K562 (cell line): Measurements from ENCODE around the gene NTRK2. TPM values are rescaled to one million over a fixed set of nuclear protein-coding genes. Genes with fewer than 3 reads are reported as not detected.

Experiments
- ATAC-seq: fragments of 200-7000 bp; cut with Tn5 transposase; 3 replicates; pipeline ENCODE4 v1.9.1; 2020; ENCODE audit warnings: moderate library complexity
- BruUV-seq: library from RNA; stranded (reverse); fragments of 400-500 nt; replicated peaks from 2 replicates; lab custom pipeline; 2021; lab: Mats Ljungman, UMichigan
- CTCF ChIA-PET: fragments of 300-600 bp; formaldehyde crosslinking; extraction: SDS; loops from one replicate; lab custom pipeline; 2021; ENCODE audit warnings: low intra/inter-chr PET ratio; lab: Yijun Ruan, JAX
- POLR2A ChIA-PET: fragments of 300-600, 350-650 bp; sonication (Branson Sonifier 250); formaldehyde crosslinking; extraction: SDS; loops from one replicate; lab custom pipeline; 2021; ENCODE audit warnings: antibody characterized with exemption, inconsistent platforms; lab: Yijun Ruan, JAX
- DNase-seq, 4 experiments: peaks; one replicate each; pipeline versions ENCODE4 v3.0.0 to v3.0.0-alpha.2; 2011 to 2018; ENCODE audit warnings: low spot score in 3 of 4, mixed read lengths in 3 of 4; ENCODE audit errors: extremely low read depth in 1 of 4
- FAIRE-seq: peaks from 2 replicates; lab custom pipeline; 2011; peaks lifted over from hg19 to GRCh38; lab: Jason Lieb, UNC
- H2AFZ ChIP-seq: 2 replicates; pipeline ENCODE4 v1.6.0; 2011; ENCODE audit warnings: low read depth, low read length, control low read depth, inconsistent platforms
- H3K27ac ChIP-seq: fragments of 200-600 bp; 3 replicates; pipeline ENCODE4 v1.8.0; 2011; ENCODE audit warnings: low read depth, mild to moderate bottlenecking, control low read depth, inconsistent platforms, low read length, moderate library complexity, mixed read lengths; ENCODE audit errors: extremely low read depth
- H3K27me3 ChIP-seq, 2 experiments: fragments of 300-600 bp in 1 of 2; 2 replicates in 1 of 2; 3 replicates in 1 of 2; pipeline versions ENCODE4 v1.6.0 to v1.8.0; 2011; ENCODE audit warnings: inconsistent platforms in 2 of 2, low read length in 2 of 2, mild to moderate bottlenecking in 1 of 2, mixed read lengths in 1 of 2, moderate library complexity in 1 of 2; ENCODE audit not compliant: control insufficient read depth in 2 of 2, insufficient read depth in 2 of 2
- H3K36me3 ChIP-seq: fragments of 300-600 bp; 3 replicates; pipeline ENCODE4 v1.8.0; 2011; ENCODE audit warnings: mild to moderate bottlenecking, low read length, inconsistent platforms; ENCODE audit not compliant: control insufficient read depth, insufficient read depth
- H3K4me1 ChIP-seq, 2 experiments: fragments of 200-600 bp in 1 of 2; replicated peaks in 1 of 2; 2 replicates in 1 of 2; 3 replicates in 1 of 2; pipeline versions ENCODE4 v1.5.1 to v1.8.0; 2011; ENCODE audit warnings: inconsistent platforms in 2 of 2, low read length in 2 of 2, mild to moderate bottlenecking in 1 of 2, mixed read lengths in 1 of 2, moderate library complexity in 1 of 2; ENCODE audit not compliant: control insufficient read depth in 2 of 2, insufficient read depth in 2 of 2
- H3K4me2 ChIP-seq: 2 replicates; pipeline ENCODE4 v1.6.1; 2011; ENCODE audit warnings: low read length, control low read depth, inconsistent platforms, mixed read lengths; ENCODE audit not compliant: insufficient read depth
- H3K4me3 ChIP-seq: fragments of 200-600 bp; sonication (generic), shearing (Covaris generic); 2 replicates; pipeline ENCODE4 v1.5.1; 2016; ENCODE audit warnings: control low read depth, inconsistent platforms
- H3K79me2 ChIP-seq: fragments of 200-600 bp; 3 replicates; pipeline ENCODE4 v1.8.0; 2011; ENCODE audit warnings: low read length, inconsistent platforms; ENCODE audit not compliant: control insufficient read depth, insufficient read depth
- H3K9ac ChIP-seq, 2 experiments: 2 replicates each; pipeline versions ENCODE4 v1.6.0 to v1.6.1; 2011; ENCODE audit warnings: low read depth in 2 of 2, low read length in 2 of 2, control low read depth in 1 of 2, inconsistent platforms in 1 of 2, mild to moderate bottlenecking in 1 of 2, mixed read lengths in 1 of 2; ENCODE audit not compliant: insufficient read depth in 1 of 2
- H3K9me1 ChIP-seq: one replicate; pipeline ENCODE4 v1.6.0; 2011; ENCODE audit warnings: inconsistent platforms, mild to moderate bottlenecking, low read length, moderate library complexity; ENCODE audit not compliant: control insufficient read depth, insufficient read depth
- H3K9me3 ChIP-seq: replicated peaks from 2 replicates; pipeline ENCODE4 v1.5.1; 2011; ENCODE audit warnings: low read depth, low read length, inconsistent platforms; ENCODE audit not compliant: control insufficient read depth, insufficient read depth
- H4K20me1 ChIP-seq: replicated peaks from 2 replicates; pipeline ENCODE4 v1.6.1; 2011; ENCODE audit warnings: low read length, inconsistent platforms, mixed read lengths; ENCODE audit not compliant: control insufficient read depth, insufficient read depth
- ASH1L ChIP-seq: fragments of 450-650 bp; IDR thresholded peaks from 2 replicates; pipeline ENCODE4 v1.6.1; 2018; ENCODE audit warnings: borderline replicate concordance, mild to moderate bottlenecking, low read depth; ENCODE audit not compliant: partially characterized antibody
- BRF2 ChIP-seq: IDR thresholded peaks from 3 replicates; pipeline ENCODE4 v1.6.1; 2011; ENCODE audit warnings: borderline replicate concordance, mild to moderate bottlenecking; ENCODE audit not compliant: insufficient read length, insufficient read depth
- ELF4 ChIP-seq: fragments of 450-650 bp; formaldehyde crosslinking; IDR thresholded peaks from 2 replicates; pipeline ENCODE4 v1.4.0; 2022; ENCODE audit warnings: missing genetic modification characterization
- HNRNPLL ChIP-seq: fragments of 200-400 bp; formaldehyde crosslinking; IDR thresholded peaks from 2 replicates; pipeline ENCODE4 v1.6.1; 2017; ENCODE audit warnings: low read length, low read depth, mild to moderate bottlenecking; ENCODE audit not compliant: poor library complexity, severe bottlenecking
- KLF10 ChIP-seq: fragments of 250-450 bp; sonication (Bioruptor Pico); IDR thresholded peaks from 2 replicates; pipeline ENCODE4 v1.6.1; 2021; ENCODE audit warnings: matching md5 sums
- MTA2 ChIP-seq: fragments of 450-650 bp; IDR thresholded peaks from 2 replicates; pipeline ENCODE4 v1.6.1; 2016; ENCODE audit warnings: low read depth
- NEUROD1 ChIP-seq: fragments of 150-350 bp; IDR thresholded peaks from 2 replicates; pipeline ENCODE4 v1.6.1; 2014; ENCODE audit warnings: borderline replicate concordance, low read length, low read depth; ENCODE audit not compliant: partially characterized antibody
- PCBP1 ChIP-seq: fragments of 200-400 bp; formaldehyde crosslinking; IDR thresholded peaks from 2 replicates; pipeline ENCODE4 v1.6.1; 2018; ENCODE audit warnings: mild to moderate bottlenecking, low read depth, low read length; ENCODE audit not compliant: poor library complexity, severe bottlenecking
- POU5F1 ChIP-seq: fragments of 150-350 bp; IDR thresholded peaks from 2 replicates; pipeline ENCODE4 v1.6.1; 2014; ENCODE audit warnings: borderline replicate concordance, low read length, low read depth, mild to moderate bottlenecking; ENCODE audit not compliant: partially characterized antibody
- SMARCA5 ChIP-seq: fragments of 450-650 bp; IDR thresholded peaks from 2 replicates; pipeline ENCODE4 v1.6.1; 2016
- SNRNP70 ChIP-seq: fragments of 200-400 bp; formaldehyde crosslinking; optimal IDR thresholded peaks from 2 replicates; pipeline ENCODE3; 2017; ENCODE audit warnings: low read depth, low read length
- ZNF212 ChIP-seq: fragments of 450-650 bp; formaldehyde crosslinking; IDR thresholded peaks from 2 replicates; pipeline ENCODE4 v1.4.0; 2020; ENCODE audit warnings: mild to moderate bottlenecking
- ZNF586 ChIP-seq: fragments of 450-650 bp; formaldehyde crosslinking; conservative IDR thresholded peaks from 2 replicates; pipeline ENCODE4 v1.4.0; 2020; ENCODE audit warnings: mild to moderate bottlenecking, moderate library complexity
- WGBS: fragments of 100-300 bp; shearing (Covaris generic); methylation state at CpG from one replicate; pipeline ENCODE4 v1.1.6; 2016; ENCODE audit warnings: low coverage, mixed read lengths; ENCODE audit not compliant: insufficient coverage; ENCODE audit errors: missing lambda C conversion rate; 5-methylcytosine and 5-hydroxymethylcytosine counted together
- in situ Hi-C: fragments of 300-500 bp; cut with MboI; formaldehyde crosslinking; loops from 4 replicates; pipeline ENCODE4 v1.15.0; 2018; ENCODE audit warnings: inconsistent platforms, mixed read lengths
- intact Hi-C: fragments of 100-400 bp; cut with micrococcal nuclease; formaldehyde crosslinking; loops from 2 replicates; pipeline ENCODE4 v1.14.2; 2022
- polyA plus RNA-seq, 8 experiments: library from polyadenylated mRNA; depleted of rRNA in 4 of 8; stranded (reverse) in 5 of 8; unstranded in 3 of 8; fragments of >200 nt; fragmentation: Nextera tagmentation in 2 of 8; fragmentation: Illumina TruSeq in 1 of 8; extraction: Ambion mirVana in 2 of 8; extraction: Trizol in 1 of 8; gene quantifications; 2 replicates each; pipeline versions ENCODE4 v1.2.1 to v1.2.3, GENCODE V29; 2011 to 2014; ENCODE audit warnings: inconsistent platforms in 1 of 8, missing spikeins in 1 of 8
- total RNA-seq, 7 experiments: library from RNA; depleted of rRNA in 6 of 7; stranded (reverse); fragments of >200 nt in 6 of 7; fragmentation: Illumina TruSeq in 2 of 7; extraction: Trizol in 2 of 7; gene quantifications; 2 replicates each; pipeline versions ENCODE4 v1.2.1 to v1.2.3, GENCODE V29; 2011 to 2021; ENCODE audit warnings: low replicate concordance in 1 of 7
- TF ChIP-seq, protein P1 (sequence below), 2 experiments: fragments of 450-650 bp in 1 of 2; sonication (generic) in 1 of 2; formaldehyde crosslinking; conservative IDR thresholded peaks; 2 replicates each; pipeline versions ENCODE4 v1.4.0 to v1.8.1; 2020 to 2022; ENCODE audit warnings: mild to moderate bottlenecking in 1 of 2, missing genetic modification reagents in 1 of 2
- TF ChIP-seq, protein P2 (sequence below): fragments of 250-450 bp; sonication (Bioruptor Pico); IDR thresholded peaks from 2 replicates; pipeline ENCODE4 v1.8.0; 2022; ENCODE audit warnings: moderate library complexity, mild to moderate bottlenecking, inconsistent platforms
- TF ChIP-seq, protein P3 (sequence below): IDR thresholded peaks from 3 replicates; pipeline ENCODE4 v1.6.1; 2011; ENCODE audit warnings: borderline replicate concordance, mild to moderate bottlenecking, moderate library complexity; ENCODE audit not compliant: insufficient read length; ENCODE audit errors: extremely low read depth

NTRK2 gene
- total and polyA plus RNA-seq, 9 of the 15 experiments (the other 6 are each of a cell fraction or from before 2014, with no cell fraction given): not detected

DNA sequence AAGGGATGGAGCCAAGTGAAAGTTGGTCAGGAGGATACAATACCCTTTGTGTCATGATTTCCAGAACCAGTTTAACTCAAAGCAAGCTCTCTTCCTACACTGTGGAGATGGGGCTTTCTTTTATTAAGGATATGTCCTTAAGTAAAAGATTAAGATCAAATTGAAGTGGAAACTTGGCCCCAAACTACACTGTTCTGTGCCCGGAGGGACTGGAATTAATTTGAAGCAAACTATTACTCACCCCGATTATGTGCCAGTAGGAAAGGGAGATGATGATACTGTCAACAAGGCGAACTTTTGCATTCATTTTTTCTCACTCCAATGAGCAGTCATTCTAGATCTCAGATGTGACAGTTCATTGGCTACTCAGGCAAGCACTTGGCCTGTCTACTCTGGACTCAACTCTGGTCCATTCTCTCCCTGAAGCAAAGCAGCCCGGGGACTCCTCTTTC is 186.7 kb downstream of the NTRK2 start:
- no peak overlapping the region for H3K4me3 ChIP-seq
- no peak for FAIRE-seq
- no peaks in the 10 kb centered on the region for H4K20me1 ChIP-seq
- H3K27ac ChIP-seq: no peak overlapping the region
- in situ Hi-C loops: no loop called here
- H3K4me1 ChIP-seq: no peaks in the 10 kb centered on the region
- no peak overlapping the region for H2AFZ ChIP-seq
- H3K36me3 ChIP-seq: no peaks in the 10 kb centered on the region
- H3K9me3 ChIP-seq: no peaks in the 10 kb centered on the region
- ATAC-seq: no peak
- no peak overlapping the region for H3K9ac ChIP-seq
- no peaks in the 10 kb centered on the region for H3K9me1 ChIP-seq
- CTCF ChIA-PET: no interaction called here
- intact Hi-C loops: no loop called here
- no peak for DNase-seq
- no peak overlapping the region for H3K4me2 ChIP-seq
- 4% methylated on average over 4 of the region's 4 CpGs for WGBS
- POLR2A ChIA-PET: no interaction called here
- BruUV-seq: no TSS peak
- H3K27me3 ChIP-seq: no peaks in the 10 kb centered on the region
- no peaks in the 10 kb centered on the region for H3K79me2 ChIP-seq
- no peak for TF ChIP-seq MTA2
- no peak for TF ChIP-seq POU5F1
- TF ChIP-seq, protein P1, sequence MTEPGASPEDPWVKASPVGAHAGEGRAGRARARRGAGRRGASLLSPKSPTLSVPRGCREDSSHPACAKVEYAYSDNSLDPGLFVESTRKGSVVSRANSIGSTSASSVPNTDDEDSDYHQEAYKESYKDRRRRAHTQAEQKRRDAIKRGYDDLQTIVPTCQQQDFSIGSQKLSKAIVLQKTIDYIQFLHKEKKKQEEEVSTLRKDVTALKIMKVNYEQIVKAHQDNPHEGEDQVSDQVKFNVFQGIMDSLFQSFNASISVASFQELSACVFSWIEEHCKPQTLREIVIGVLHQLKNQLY (CRISPR knock-in tag; conservative IDR thresholded peaks at IDR 0.05): no peak
- TF ChIP-seq ZNF586 (CRISPR knock-in tag): no peak
- no peak for TF ChIP-seq SNRNP70
- no peak for TF ChIP-seq NEUROD1
- TF ChIP-seq, protein P2, sequence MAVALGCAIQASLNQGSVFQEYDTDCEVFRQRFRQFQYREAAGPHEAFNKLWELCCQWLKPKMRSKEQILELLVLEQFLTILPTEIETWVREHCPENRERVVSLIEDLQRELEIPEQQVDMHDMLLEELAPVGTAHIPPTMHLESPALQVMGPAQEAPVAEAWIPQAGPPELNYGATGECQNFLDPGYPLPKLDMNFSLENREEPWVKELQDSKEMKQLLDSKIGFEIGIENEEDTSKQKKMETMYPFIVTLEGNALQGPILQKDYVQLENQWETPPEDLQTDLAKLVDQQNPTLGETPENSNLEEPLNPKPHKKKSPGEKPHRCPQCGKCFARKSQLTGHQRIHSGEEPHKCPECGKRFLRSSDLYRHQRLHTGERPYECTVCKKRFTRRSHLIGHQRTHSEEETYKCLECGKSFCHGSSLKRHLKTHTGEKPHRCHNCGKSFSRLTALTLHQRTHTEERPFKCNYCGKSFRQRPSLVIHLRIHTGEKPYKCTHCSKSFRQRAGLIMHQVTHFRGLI (CRISPR knock-in tag): no peak
- TF ChIP-seq SMARCA5: no peak
- no peak for TF ChIP-seq HNRNPLL
- no peak for TF ChIP-seq BRF2
- TF ChIP-seq, protein P3, sequence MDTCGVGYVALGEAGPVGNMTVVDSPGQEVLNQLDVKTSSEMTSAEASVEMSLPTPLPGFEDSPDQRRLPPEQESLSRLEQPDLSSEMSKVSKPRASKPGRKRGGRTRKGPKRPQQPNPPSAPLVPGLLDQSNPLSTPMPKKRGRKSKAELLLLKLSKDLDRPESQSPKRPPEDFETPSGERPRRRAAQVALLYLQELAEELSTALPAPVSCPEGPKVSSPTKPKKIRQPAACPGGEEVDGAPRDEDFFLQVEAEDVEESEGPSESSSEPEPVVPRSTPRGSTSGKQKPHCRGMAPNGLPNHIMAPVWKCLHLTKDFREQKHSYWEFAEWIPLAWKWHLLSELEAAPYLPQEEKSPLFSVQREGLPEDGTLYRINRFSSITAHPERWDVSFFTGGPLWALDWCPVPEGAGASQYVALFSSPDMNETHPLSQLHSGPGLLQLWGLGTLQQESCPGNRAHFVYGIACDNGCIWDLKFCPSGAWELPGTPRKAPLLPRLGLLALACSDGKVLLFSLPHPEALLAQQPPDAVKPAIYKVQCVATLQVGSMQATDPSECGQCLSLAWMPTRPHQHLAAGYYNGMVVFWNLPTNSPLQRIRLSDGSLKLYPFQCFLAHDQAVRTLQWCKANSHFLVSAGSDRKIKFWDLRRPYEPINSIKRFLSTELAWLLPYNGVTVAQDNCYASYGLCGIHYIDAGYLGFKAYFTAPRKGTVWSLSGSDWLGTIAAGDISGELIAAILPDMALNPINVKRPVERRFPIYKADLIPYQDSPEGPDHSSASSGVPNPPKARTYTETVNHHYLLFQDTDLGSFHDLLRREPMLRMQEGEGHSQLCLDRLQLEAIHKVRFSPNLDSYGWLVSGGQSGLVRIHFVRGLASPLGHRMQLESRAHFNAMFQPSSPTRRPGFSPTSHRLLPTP: no peak
- no peak for TF ChIP-seq PCBP1
- TF ChIP-seq ZNF212 (CRISPR knock-in tag): no peak
- TF ChIP-seq KLF10 (CRISPR knock-in tag): no peak
- TF ChIP-seq ELF4 (CRISPR knock-in tag): no peak
- TF ChIP-seq ASH1L: no peak
